IMR-90 (cell line): Measurements from ENCODE around the gene OLIG3. TPM values are rescaled to one million over a fixed set of nuclear protein-coding genes. Genes with fewer than 3 reads are reported as not detected.

Experiments
- ATAC-seq: fragments of 200-7000 bp; cut with Tn5 transposase; 2 replicates; pipeline ENCODE4 v1.9.1; 2020; ENCODE audit warnings: low read depth, mild to moderate bottlenecking, moderate library complexity
- BruUV-seq: library from RNA; stranded (reverse); fragments of 400-500 nt; replicated peaks from 2 replicates; lab custom pipeline; 2021; lab: Mats Ljungman, UMichigan
- CTCF ChIA-PET: fragments of 300-600 bp; formaldehyde crosslinking; extraction: SDS; loops from one replicate; lab custom pipeline; 2021; ENCODE audit warnings: antibody characterized with exemption; lab: Yijun Ruan, JAX
- POLR2A ChIA-PET: fragments of 300-600 bp; sonication (Branson Sonifier 250); formaldehyde crosslinking; loops from one replicate; lab custom pipeline; 2022; ENCODE audit warnings: antibody characterized with exemption; ENCODE audit not compliant: unreplicated experiment; lab: Charles Lee
- DNase-seq: peaks from one replicate; pipeline ENCODE4 v3.0.0; 2013
- H2AFZ ChIP-seq: replicated peaks from 2 replicates; pipeline ENCODE3; 2013; ENCODE audit warnings: low read length, mild to moderate bottlenecking; ENCODE audit not compliant: poor library complexity
- H2AK5ac ChIP-seq: 2 replicates; pipeline ENCODE4 v1.6.1; 2013; ENCODE audit warnings: low read depth, low read length, inconsistent platforms
- H2AK9ac ChIP-seq: replicated peaks from 2 replicates; pipeline ENCODE3; 2013; ENCODE audit warnings: mild to moderate bottlenecking, low read depth, low read length, moderate library complexity; ENCODE audit not compliant: poor library complexity
- H2BK120ac ChIP-seq: 2 replicates; pipeline ENCODE4 v1.6.1; 2013; ENCODE audit warnings: low read depth, low read length, inconsistent platforms
- H2BK15ac ChIP-seq: 3 replicates; pipeline ENCODE4 v1.6.1; 2013; ENCODE audit warnings: low read depth, low read length, inconsistent platforms
- H2BK20ac ChIP-seq: 2 replicates; pipeline ENCODE4 v1.6.1; 2013; ENCODE audit warnings: low read depth, mild to moderate bottlenecking, inconsistent platforms, low read length, moderate library complexity
- H2BK5ac ChIP-seq: 2 replicates; pipeline ENCODE4 v1.6.1; 2013; ENCODE audit warnings: mild to moderate bottlenecking, low read depth, low read length, inconsistent platforms; ENCODE audit not compliant: poor library complexity, severe bottlenecking
- H3K14ac ChIP-seq: replicated peaks from 2 replicates; pipeline ENCODE4 v1.6.1; 2013; ENCODE audit warnings: low read depth, low read length, inconsistent platforms
- H3K18ac ChIP-seq: 2 replicates; pipeline ENCODE4 v1.6.1; 2013; ENCODE audit warnings: low read depth, low read length, control low read depth
- H3K23ac ChIP-seq: 2 replicates; pipeline ENCODE4 v1.6.1; 2013; ENCODE audit warnings: low read depth, low read length, inconsistent platforms
- H3K27ac ChIP-seq: 2 replicates; pipeline ENCODE4 v1.5.1; 2013; ENCODE audit warnings: mild to moderate bottlenecking, control low read depth, low read length; ENCODE audit not compliant: insufficient read depth
- H3K27me3 ChIP-seq: 2 replicates; pipeline ENCODE4 v1.6.1; 2013; ENCODE audit warnings: low read length; ENCODE audit not compliant: control insufficient read depth, insufficient read depth
- H3K36me3 ChIP-seq: 2 replicates; pipeline ENCODE4 v1.6.1; 2013; ENCODE audit warnings: low read length, mixed read lengths; ENCODE audit not compliant: control insufficient read depth, insufficient read depth
- H3K4ac ChIP-seq: 2 replicates; pipeline ENCODE4 v1.6.1; 2013; ENCODE audit warnings: low read depth, low read length, inconsistent platforms
- H3K4me1 ChIP-seq: 2 replicates; pipeline ENCODE4 v1.6.1; 2013; ENCODE audit warnings: low read length, mixed read lengths; ENCODE audit not compliant: control insufficient read depth, insufficient read depth
- H3K4me2 ChIP-seq: 2 replicates; pipeline ENCODE4 v1.6.1; 2013; ENCODE audit warnings: low read depth, mild to moderate bottlenecking, control low read depth, low read length, moderate library complexity
- H3K4me3 ChIP-seq: 2 replicates; pipeline ENCODE4 v1.5.1; 2013; ENCODE audit warnings: low read depth, mild to moderate bottlenecking, control low read depth, low read length, moderate library complexity; ENCODE audit not compliant: insufficient read depth
- H3K56ac ChIP-seq: 2 replicates; pipeline ENCODE4 v1.6.1; 2013; ENCODE audit warnings: low read length, inconsistent platforms; ENCODE audit not compliant: insufficient read depth; ENCODE audit errors: extremely low read depth
- H3K79me1 ChIP-seq, 2 experiments: 2 replicates each; pipeline ENCODE4 v1.6.1; 2013; ENCODE audit warnings: low read length in 2 of 2, inconsistent platforms in 1 of 2, low read depth in 1 of 2
- H3K9ac ChIP-seq: 2 replicates; pipeline ENCODE4 v1.6.1; 2013; ENCODE audit warnings: low read depth, low read length, control low read depth
- H3K9me1 ChIP-seq: 2 replicates; pipeline ENCODE4 v1.6.1; 2013; ENCODE audit warnings: low read length, inconsistent platforms; ENCODE audit not compliant: insufficient read depth
- H3K9me3 ChIP-seq: 2 replicates; pipeline ENCODE4 v1.6.1; 2013; ENCODE audit warnings: low read length; ENCODE audit not compliant: control insufficient read depth, insufficient read depth
- H4K20me1 ChIP-seq: 2 replicates; pipeline ENCODE4 v1.6.1; 2013; ENCODE audit warnings: low read length, inconsistent platforms; ENCODE audit not compliant: insufficient read depth
- H4K5ac ChIP-seq: 2 replicates; pipeline ENCODE4 v1.6.1; 2013; ENCODE audit warnings: mild to moderate bottlenecking, low read depth, low read length, control low read depth
- H4K8ac ChIP-seq, 2 experiments: 2 replicates each; pipeline ENCODE4 v1.6.1; 2013; ENCODE audit warnings: low read depth in 2 of 2, low read length in 2 of 2, control low read depth in 1 of 2, inconsistent platforms in 1 of 2
- H4K91ac ChIP-seq: 2 replicates; pipeline ENCODE4 v1.6.1; 2013; ENCODE audit warnings: low read depth, low read length, inconsistent platforms; ENCODE audit not compliant: insufficient read depth
- CEBPB ChIP-seq: IDR thresholded peaks from 2 replicates; pipeline ENCODE4 v1.6.1; 2012; ENCODE audit warnings: low read depth, low read length, improper control_type of control experiment
- FOS ChIP-seq: fragments of 150-350 bp; IDR thresholded peaks from 2 replicates; pipeline ENCODE4 v1.6.1; 2016; ENCODE audit warnings: low read depth, low read length
- MAFK ChIP-seq: IDR thresholded peaks from 2 replicates; pipeline ENCODE4 v1.6.1; 2012; ENCODE audit warnings: low read depth, low read length, improper control_type of control experiment
- MAZ ChIP-seq: IDR thresholded peaks from 2 replicates; pipeline ENCODE4 v1.6.1; 2012; ENCODE audit warnings: low read depth, mild to moderate bottlenecking, low read length, improper control_type of control experiment, moderate library complexity, borderline replicate concordance
- MXI1 ChIP-seq: IDR thresholded peaks from 2 replicates; pipeline ENCODE4 v1.6.1; 2012; ENCODE audit warnings: low read depth, mild to moderate bottlenecking, low read length, moderate library complexity, borderline replicate concordance
- POLR2A ChIP-seq: IDR thresholded peaks from 2 replicates; pipeline ENCODE4 v1.6.1; 2012; ENCODE audit warnings: mild to moderate bottlenecking, low read depth, low read length
- RAD21 ChIP-seq: IDR thresholded peaks from 2 replicates; pipeline ENCODE4 v1.6.1; 2012; ENCODE audit warnings: low read length, improper control_type of control experiment
- RFX5 ChIP-seq: IDR thresholded peaks from 2 replicates; pipeline ENCODE4 v1.8.0; 2012; ENCODE audit warnings: low read depth, mild to moderate bottlenecking, low read length, moderate library complexity
- SMC3 ChIP-seq: fragments of 150-350 bp; IDR thresholded peaks from 2 replicates; pipeline ENCODE4 v1.6.1; 2016; ENCODE audit warnings: low read depth, mild to moderate bottlenecking, antibody characterized with exemption, low read length, moderate library complexity
- WGBS, 2 experiments: methylation state at CpG; one replicate each; pipeline versions ENCODE4 v1.1.5 to v1.1.7; 2013; ENCODE audit warnings: missing lambda C conversion rate in 2 of 2; ENCODE audit not compliant: insufficient read length in 1 of 2; ENCODE audit errors: extremely low coverage in 2 of 2; 5-methylcytosine and 5-hydroxymethylcytosine counted together
- dilution Hi-C: fragments of 300-500 bp; cut with HindIII; formaldehyde crosslinking; loops from one replicate; pipeline ENCODE4 v1.14.3; 2018; ENCODE audit warnings: low sequenced_read_pairs; ENCODE audit not compliant: unreplicated experiment
- in situ Hi-C: fragments of 300-500 bp; cut with MboI; formaldehyde crosslinking; loops from 3 replicates; pipeline ENCODE4 v1.14.3; 2019; ENCODE audit warnings: low sequenced_read_pairs, inconsistent platforms, mixed read lengths
- intact Hi-C: fragments of 100-400 bp; cut with micrococcal nuclease; formaldehyde crosslinking; loops from 2 replicates; pipeline ENCODE4 v1.10.0; 2022
- polyA plus RNA-seq, 3 experiments: library from polyadenylated mRNA; depleted of rRNA; stranded (reverse); fragments of >200 nt; gene quantifications; 2 replicates each; pipeline ENCODE4 v1.2.3, GENCODE V29; 2012; ENCODE audit warnings: low replicate concordance in 1 of 3
- total RNA-seq: library from RNA; depleted of rRNA; stranded (reverse); fragments of >200 nt; gene quantifications from 2 replicates; pipeline ENCODE4 v1.2.3, GENCODE V29; 2012
- TF ChIP-seq, protein P1 (sequence below): fragments of 150-350 bp; IDR thresholded peaks from 2 replicates; pipeline ENCODE4 v1.6.1; 2017; ENCODE audit warnings: mild to moderate bottlenecking, antibody characterized with exemption, low read length, low read depth
- TF ChIP-seq, protein P2 (sequence below): fragments of 150-350 bp; IDR thresholded peaks from 2 replicates; pipeline ENCODE4 v1.6.1; 2016; ENCODE audit warnings: low read depth, mild to moderate bottlenecking, low read length, moderate library complexity, borderline replicate concordance

OLIG3 gene
- total and polyA plus RNA-seq, 2 of the 4 experiments (the other 2 are of a cell fraction): not detected

DNA sequence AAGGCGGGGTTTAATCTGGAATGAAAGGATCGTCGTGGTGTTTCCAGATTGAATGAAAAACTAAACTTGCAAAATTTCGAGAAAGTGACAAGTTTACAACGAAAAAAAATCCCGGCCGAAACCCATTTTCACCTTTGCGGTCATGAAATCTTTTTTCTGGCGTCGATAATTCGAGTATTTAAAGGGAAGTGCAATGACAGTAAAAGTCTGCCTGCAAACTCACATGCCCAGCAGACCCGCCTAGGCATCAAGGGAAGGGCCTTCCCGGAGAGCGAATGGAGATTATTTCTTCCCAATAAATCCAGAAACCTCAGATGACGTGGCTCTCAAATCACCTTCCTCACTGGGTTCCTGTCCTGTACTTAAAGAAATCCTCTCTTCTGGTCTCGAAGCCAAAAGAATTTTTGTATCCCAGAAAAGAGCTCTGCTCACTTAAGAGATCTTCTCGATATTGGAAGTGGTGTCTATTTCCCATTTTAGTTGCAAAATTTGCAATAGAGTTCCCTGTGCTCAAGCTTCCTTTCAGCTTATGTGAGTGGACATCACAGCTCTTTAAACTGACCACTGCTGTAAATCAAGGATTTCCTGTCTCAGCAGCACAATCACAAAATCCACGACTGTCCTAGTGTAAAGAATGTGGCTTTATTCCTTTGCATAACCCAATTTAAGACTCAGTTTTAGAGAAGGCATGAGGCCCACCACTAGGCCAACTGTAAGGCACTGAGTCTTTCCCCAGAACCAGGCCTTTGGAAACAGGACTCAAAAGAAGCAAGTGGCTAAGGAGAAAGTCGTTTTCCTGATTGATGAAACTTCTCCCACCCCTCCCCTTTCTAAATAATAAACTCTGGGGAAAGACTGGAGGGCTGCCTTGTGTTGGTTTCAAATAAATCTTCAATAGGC, 3.9 kb downstream of the OLIG3 start:
- H3K36me3 ChIP-seq: no peaks in the 10 kb centered on the region
- no peak overlapping the region for H2BK5ac ChIP-seq
- H2AK5ac ChIP-seq: no peak overlapping the region
- no peak overlapping the region for H3K18ac ChIP-seq
- H4K20me1 ChIP-seq: no peaks in the 10 kb centered on the region; the same call in 1 of the 2 replicates
- intact Hi-C loops: no loop called here
- no peak overlapping the region for H3K14ac ChIP-seq
- dilution Hi-C loops: no loop called here
- H3K9ac ChIP-seq: no peak overlapping the region
- POLR2A ChIA-PET: no interaction called here
- BruUV-seq: no TSS peak
- H2BK15ac ChIP-seq: no peak overlapping the region
- CTCF ChIA-PET: interaction anchor here (1.7 kb wide), 1 partner anchor 10 kb away, joined by 3 read pairs; no protein-coding TSS in a partner anchor
- H3K9me1 ChIP-seq: no peaks in the 10 kb centered on the region; the same call in 1 of the 2 replicates
- H2BK120ac ChIP-seq: no peak overlapping the region
- in situ Hi-C loops: no loop called here
- no peak overlapping the region for H3K23ac ChIP-seq
- WGBS, 2 experiments: 29% methylated on average over 6 of the region's 19 CpGs; no CpG with 5 or more reads in 1 of the 2 experiments
- H3K4me2 ChIP-seq: no peak overlapping the region
- no peaks in the 10 kb centered on the region for H3K4me1 ChIP-seq
- no peak overlapping the region for H3K4ac ChIP-seq
- no peak overlapping the region for H2AFZ ChIP-seq
- H4K5ac ChIP-seq: no peak overlapping the region
- H4K91ac ChIP-seq: no peak overlapping the region
- no peak for DNase-seq
- TF ChIP-seq MAFK (no peak), MXI1 (no peak), POLR2A (no peak), CEBPB (no peak), RAD21 (no peak), SMC3 (no peak), MAZ (no peak), FOS (no peak), RFX5 (no peak)
- TF ChIP-seq, protein P1, sequence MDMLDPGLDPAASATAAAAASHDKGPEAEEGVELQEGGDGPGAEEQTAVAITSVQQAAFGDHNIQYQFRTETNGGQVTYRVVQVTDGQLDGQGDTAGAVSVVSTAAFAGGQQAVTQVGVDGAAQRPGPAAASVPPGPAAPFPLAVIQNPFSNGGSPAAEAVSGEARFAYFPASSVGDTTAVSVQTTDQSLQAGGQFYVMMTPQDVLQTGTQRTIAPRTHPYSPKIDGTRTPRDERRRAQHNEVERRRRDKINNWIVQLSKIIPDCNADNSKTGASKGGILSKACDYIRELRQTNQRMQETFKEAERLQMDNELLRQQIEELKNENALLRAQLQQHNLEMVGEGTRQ: no peak
- TF ChIP-seq, protein P2, sequence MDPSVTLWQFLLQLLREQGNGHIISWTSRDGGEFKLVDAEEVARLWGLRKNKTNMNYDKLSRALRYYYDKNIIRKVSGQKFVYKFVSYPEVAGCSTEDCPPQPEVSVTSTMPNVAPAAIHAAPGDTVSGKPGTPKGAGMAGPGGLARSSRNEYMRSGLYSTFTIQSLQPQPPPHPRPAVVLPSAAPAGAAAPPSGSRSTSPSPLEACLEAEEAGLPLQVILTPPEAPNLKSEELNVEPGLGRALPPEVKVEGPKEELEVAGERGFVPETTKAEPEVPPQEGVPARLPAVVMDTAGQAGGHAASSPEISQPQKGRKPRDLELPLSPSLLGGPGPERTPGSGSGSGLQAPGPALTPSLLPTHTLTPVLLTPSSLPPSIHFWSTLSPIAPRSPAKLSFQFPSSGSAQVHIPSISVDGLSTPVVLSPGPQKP: no peak
- no peaks in the 10 kb centered on the region for H3K79me1 ChIP-seq
- H3K27me3 ChIP-seq: peaks cover 93% of the 10 kb centered on the region
- no peak overlapping the region for H3K4me3 ChIP-seq
- H4K8ac ChIP-seq: no peak overlapping the region
- H3K9me3 ChIP-seq: peaks cover 10% of the 10 kb centered on the region; the same call in 1 of the 2 replicates
- H3K56ac ChIP-seq: no peak overlapping the region
- no peak overlapping the region for H3K27ac ChIP-seq
- no peak overlapping the region for H2BK20ac ChIP-seq
- no peak for ATAC-seq
- H2AK9ac ChIP-seq: no peak overlapping the region
